Astrocyte (in vitro differentiated cells and primary cell): ENCODE data around the gene ISG20L2. TPM values are rescaled to one million over a fixed set of nuclear protein-coding genes. Genes with fewer than 3 reads are reported as not detected.
"Not testable (repeated sequence)": the region's sequence is repeated elsewhere in the genome, so short reads cannot be mapped to it uniquely, and the experiment has no call there.

ENCODE experiments used
- DNase-seq: peaks from one replicate; pipeline ENCODE4 v3.0.0-alpha.2; 2010; ENCODE audit warnings: low read depth
- FAIRE-seq: peaks from 2 replicates; lab custom pipeline; 2011; peaks lifted over from hg19 to GRCh38; lab: Jason Lieb, UNC
- H2AFZ ChIP-seq: 2 replicates; pipeline ENCODE4 v1.6.0; 2012; ENCODE audit warnings: low read depth, low read length, inconsistent platforms
- H3K27ac ChIP-seq: 2 replicates; pipeline ENCODE4 v1.5.1; 2011; ENCODE audit warnings: low read depth, low read length, inconsistent platforms
- H3K27me3 ChIP-seq: 2 replicates; pipeline ENCODE4 v1.6.0; 2011; ENCODE audit warnings: low read length, inconsistent platforms; ENCODE audit not compliant: insufficient read depth
- H3K36me3 ChIP-seq: 2 replicates; pipeline ENCODE4 v1.5.1; 2011; ENCODE audit warnings: low read length, inconsistent platforms; ENCODE audit not compliant: insufficient read depth
- H3K4me1 ChIP-seq: 2 replicates; pipeline ENCODE4 v1.5.1; 2011; ENCODE audit warnings: low read length, inconsistent platforms; ENCODE audit not compliant: insufficient read depth
- H3K4me2 ChIP-seq: 2 replicates; pipeline ENCODE4 v1.6.0; 2012; ENCODE audit warnings: low read length, inconsistent platforms
- H3K4me3 ChIP-seq: 2 replicates; pipeline ENCODE4 v1.5.1; 2011; ENCODE audit warnings: low read depth, mild to moderate bottlenecking, low read length, inconsistent platforms; ENCODE audit not compliant: insufficient read depth
- H3K79me2 ChIP-seq: 2 replicates; pipeline ENCODE4 v1.6.0; 2012; ENCODE audit warnings: mild to moderate bottlenecking, low read length, inconsistent platforms; ENCODE audit not compliant: insufficient read depth
- H3K9ac ChIP-seq: 2 replicates; pipeline ENCODE4 v1.6.0; 2012; ENCODE audit warnings: mild to moderate bottlenecking, low read length, inconsistent platforms
- H3K9me3 ChIP-seq: 2 replicates; pipeline ENCODE4 v1.5.1; 2012; ENCODE audit warnings: low read depth, mild to moderate bottlenecking, low read length, inconsistent platforms; ENCODE audit not compliant: insufficient read depth
- H4K20me1 ChIP-seq: 2 replicates; pipeline ENCODE4 v1.6.0; 2012; ENCODE audit warnings: low read length, inconsistent platforms; ENCODE audit not compliant: insufficient read depth
- H3K27ac Mint-ChIP-seq: one replicate; pipeline ENCODE4 v1.8.0; 2021; ENCODE audit warnings: mild to moderate bottlenecking, mixed read lengths; ENCODE audit not compliant: unreplicated experiment
- H3K27me3 Mint-ChIP-seq: one replicate; pipeline ENCODE4 v1.8.0; 2021; ENCODE audit warnings: low read depth, mixed read lengths; ENCODE audit not compliant: unreplicated experiment
- H3K36me3 Mint-ChIP-seq: one replicate; pipeline ENCODE4 v1.8.0; 2021; ENCODE audit warnings: low read depth, mixed read lengths; ENCODE audit not compliant: unreplicated experiment
- H3K4me1 Mint-ChIP-seq: one replicate; pipeline ENCODE4 v1.8.0; 2021; ENCODE audit warnings: low read depth, mixed read lengths; ENCODE audit not compliant: unreplicated experiment
- H3K4me3 Mint-ChIP-seq: one replicate; pipeline ENCODE4 v1.8.0; 2021; ENCODE audit warnings: mild to moderate bottlenecking, moderate library complexity, mixed read lengths; ENCODE audit not compliant: unreplicated experiment
- H3K9me3 Mint-ChIP-seq: one replicate; pipeline ENCODE4 v1.8.0; 2021; ENCODE audit warnings: mild to moderate bottlenecking, mixed read lengths; ENCODE audit not compliant: unreplicated experiment
- CTCF ChIP-seq: IDR thresholded peaks from 2 replicates; pipeline ENCODE4 v1.5.1; 2011; ENCODE audit warnings: low read depth, mild to moderate bottlenecking, inconsistent platforms, low read length, moderate library complexity; ENCODE audit not compliant: insufficient read depth
- EZH2 ChIP-seq: IDR thresholded peaks from 2 replicates; pipeline ENCODE4 v1.6.1; 2012; ENCODE audit warnings: mild to moderate bottlenecking, low read length, inconsistent platforms; ENCODE audit not compliant: insufficient read depth
- total RNA-seq: library from RNA; stranded (reverse); gene quantifications from 2 replicates; pipeline ENCODE4 v1.2.1, GENCODE V29; 2021

The ISG20L2 gene
- total RNA-seq, 1 donor from 2014 or later: 33.4 TPM

- H3K4me1 Mint-ChIP-seq: peaks cover 22% of the 10 kb centered on the region
- peak overlapping the region; percentile 57 for H3K4me3 Mint-ChIP-seq
- no peaks in the 10 kb centered on the region for H3K36me3 ChIP-seq
- no peak overlapping the region for H3K4me3 ChIP-seq
- H3K27ac Mint-ChIP-seq: no peak overlapping the region
- TF ChIP-seq EZH2: no peak
- no peak for TF ChIP-seq CTCF
- DNase-seq: no peak
- H2AFZ ChIP-seq: no peak overlapping the region
- FAIRE-seq: no peak
- no peak overlapping the region for H3K27ac ChIP-seq
- peak overlapping the region; percentile 97 for H3K4me2 ChIP-seq
- no peaks in the 10 kb centered on the region for H3K27me3 ChIP-seq
- peak overlapping the region; percentile 96 for H3K9ac ChIP-seq
- H3K9me3 ChIP-seq: no peaks in the 10 kb centered on the region
- H3K4me1 ChIP-seq: peaks cover 12% of the 10 kb centered on the region
- no peaks in the 10 kb centered on the region for H3K27me3 Mint-ChIP-seq
- H4K20me1 ChIP-seq: peaks cover 22% of the 10 kb centered on the region
- H3K79me2 ChIP-seq: peaks cover 40% of the 10 kb centered on the region
- peaks cover 6% of the 10 kb centered on the region for H3K36me3 Mint-ChIP-seq
- no peaks in the 10 kb centered on the region for H3K9me3 Mint-ChIP-seq
Observed at GRCh38 chr1:156765666-156766065, 37.1 kb upstream of the ISG20L2 start.

GRCh38 chr1:156765136-156765535 is 36.6 kb upstream of the ISG20L2 start:
- H3K27ac ChIP-seq, H3K9ac ChIP-seq, FAIRE-seq, H3K4me3 ChIP-seq, H3K36me3 Mint-ChIP-seq, H3K9me3 ChIP-seq, H3K27me3 Mint-ChIP-seq, H2AFZ ChIP-seq, H3K4me2 ChIP-seq, H3K27ac Mint-ChIP-seq, H3K36me3 ChIP-seq, H3K27me3 ChIP-seq, DNase-seq, H3K9me3 Mint-ChIP-seq: not testable (repeated sequence)
- peak overlapping the region; percentile 57 for H3K4me3 Mint-ChIP-seq
- Histone ChIP-seq H3K4me1 (peaks cover 12% of the 10 kb centered on the region), H3K79me2 (peaks cover 35% of the 10 kb centered on the region), H4K20me1 (peaks cover 17% of the 10 kb centered on the region)
- peaks cover 21% of the 10 kb centered on the region for H3K4me1 Mint-ChIP-seq

GRCh38 chr1:156760796-156761104 is 32.2 kb upstream of the ISG20L2 start:
- Histone ChIP-seq H3K4me1 (peaks cover 3% of the 10 kb centered on the region), H3K9me3 (no peaks in the 10 kb centered on the region), H3K79me2 (no peaks in the 10 kb centered on the region), H2AFZ (no peak overlapping the region), H3K27ac (no peak overlapping the region), H3K36me3 (no peaks in the 10 kb centered on the region), H3K9ac (no peak overlapping the region), H4K20me1 (no peaks in the 10 kb centered on the region), H3K4me3 (no peak overlapping the region), H3K27me3 (no peaks in the 10 kb centered on the region), H3K4me2 (no peak overlapping the region)
- H3K9me3 Mint-ChIP-seq: no peaks in the 10 kb centered on the region
- FAIRE-seq (no peak), DNase-seq (no peak)
- TF ChIP-seq CTCF (no peak), EZH2 (no peak)
- peak overlapping the region; percentile 58 for H3K27ac Mint-ChIP-seq
- H3K4me1 Mint-ChIP-seq: peaks cover 2% of the 10 kb centered on the region
- H3K36me3 Mint-ChIP-seq: peaks cover 2% of the 10 kb centered on the region
- H3K4me3 Mint-ChIP-seq: no peak overlapping the region
- H3K27me3 Mint-ChIP-seq: no peaks in the 10 kb centered on the region
